HepG2 (cell line): Measurements from ENCODE around the gene VPS13D. TPM values are rescaled to one million over a fixed set of nuclear protein-coding genes. Genes with fewer than 3 reads are reported as not detected.

Experiments used
- AHDC1 ChIP-seq: sonication (generic); formaldehyde crosslinking; IDR thresholded peaks from 2 replicates; pipeline ENCODE4 v1.5.1; 2020; ENCODE audit warnings: mild to moderate bottlenecking, missing genetic modification reagents, borderline replicate concordance
- BORCS8-MEF2B ChIP-seq: sonication (generic); formaldehyde crosslinking; IDR thresholded peaks from 2 replicates; pipeline ENCODE4 v1.8.0; 2022; ENCODE audit warnings: mild to moderate bottlenecking, missing genetic modification reagents
- BRF2 ChIP-seq: sonication (generic); formaldehyde crosslinking; IDR thresholded peaks from 2 replicates; pipeline ENCODE4 v1.8.1; 2022; ENCODE audit warnings: mild to moderate bottlenecking, missing genetic modification reagents
- ELF1 ChIP-seq: sonication (generic); formaldehyde crosslinking; IDR thresholded peaks from 2 replicates; pipeline ENCODE4 v1.4.0; 2020; ENCODE audit warnings: missing genetic modification reagents
- EP300 ChIP-seq, 3 experiments: sonication (generic) in 1 of 3; formaldehyde crosslinking in 1 of 3; IDR thresholded peaks; 2 replicates each; pipeline versions ENCODE4 v1.5.1 to v1.6.1; 2011 to 2020; ENCODE audit warnings: low read depth in 2 of 3, low read length in 2 of 3, borderline replicate concordance in 1 of 3, improper control_type of control experiment in 1 of 3, mild to moderate bottlenecking in 1 of 3, missing genetic modification reagents in 1 of 3, moderate library complexity in 1 of 3
- GLMP ChIP-seq: sonication (generic); formaldehyde crosslinking; IDR thresholded peaks from 2 replicates; pipeline ENCODE4 v1.9.0; 2021; ENCODE audit warnings: missing genetic modification reagents, mild to moderate bottlenecking, borderline replicate concordance
- HNF1A ChIP-seq, 2 experiments: sonication (generic) in 1 of 2; formaldehyde crosslinking in 1 of 2; IDR thresholded peaks; 2 replicates each; pipeline versions ENCODE4 v1.4.0 to v1.6.1; 2016 to 2020; ENCODE audit warnings: borderline replicate concordance in 1 of 2, low read depth in 1 of 2, mild to moderate bottlenecking in 1 of 2, missing genetic modification reagents in 1 of 2
- MEIS1 ChIP-seq: sonication (generic); formaldehyde crosslinking; IDR thresholded peaks from 2 replicates; pipeline ENCODE4 v1.9.0; 2021; ENCODE audit warnings: mild to moderate bottlenecking, missing genetic modification reagents, moderate library complexity, borderline replicate concordance
- NBN ChIP-seq: fragments of 450-650 bp; conservative IDR thresholded peaks from 2 replicates; pipeline ENCODE4 v1.6.1; 2017
- POLR2G ChIP-seq: fragments of 200-400 bp; formaldehyde crosslinking; IDR thresholded peaks from 2 replicates; pipeline ENCODE4 v1.6.1; 2018; ENCODE audit warnings: mild to moderate bottlenecking, low read depth, low read length, moderate library complexity
- TGIF2 ChIP-seq: IDR thresholded peaks from 2 replicates; pipeline ENCODE4 v1.6.1; 2016; ENCODE audit warnings: control low read depth, missing compliant biosample characterization
- ZBTB25 ChIP-seq: IDR thresholded peaks from 2 replicates; pipeline ENCODE4 v1.6.1; 2018; ENCODE audit warnings: missing genetic modification reagents
- ZNF138 ChIP-seq: sonication (generic); formaldehyde crosslinking; IDR thresholded peaks from 2 replicates; pipeline ENCODE4 v1.5.0; 2020; ENCODE audit warnings: mild to moderate bottlenecking, low read depth, missing genetic modification reagents
- ZNF850 ChIP-seq: sonication (generic); formaldehyde crosslinking; conservative IDR thresholded peaks from 2 replicates; pipeline ENCODE4 v1.9.0; 2021; ENCODE audit warnings: mild to moderate bottlenecking, missing genetic modification reagents
- polyA plus RNA-seq, 8 experiments: library from polyadenylated mRNA; depleted of rRNA in 3 of 8; stranded (reverse) in 7 of 8; unstranded in 1 of 8; fragments of >200 nt; fragmentation: Illumina TruSeq in 4 of 8; extraction: Trizol in 4 of 8; gene quantifications; 2 replicates each; pipeline versions ENCODE4 v1.2.1 to v1.2.3, GENCODE V29; 2011 to 2016; ENCODE audit warnings: low read depth in 4 of 8, missing spikeins in 1 of 8, mixed read lengths in 1 of 8; ENCODE audit not compliant: insufficient read depth in 1 of 8
- total RNA-seq, 5 experiments: library from RNA; depleted of rRNA; stranded (reverse); fragments of >200 nt; fragmentation: Illumina TruSeq; extraction: Trizol; gene quantifications; 2 replicates each; pipeline ENCODE4 v1.2.3, GENCODE V29; 2016; ENCODE audit warnings: low read depth in 1 of 5

Gene VPS13D
- total and polyA plus RNA-seq, 2 of the 13 experiments (the other 11 are each of a cell fraction or from before 2014, with no cell fraction given) = 8.6 to 13.9 TPM

- TF ChIP-seq HNF1A (IDR thresholded peaks at IDR 0.05; ENCODE audit: low read depth) (no peak), HNF1A (CRISPR knock-in tag; IDR thresholded peaks at IDR 0.05; ENCODE audit: borderline replicate concordance) (peak; percentile 75; the same call in 1 of the 2 replicates), MEIS1 (peak; percentile 63; the same call in 1 of the 2 replicates), TGIF2 (peak; percentile 85), ZBTB25 (peak; percentile 75), GLMP (CRISPR knock-in tag) (no peak), AHDC1 (CRISPR knock-in tag) (peak; percentile 81), NBN (no peak), ZNF850 (no peak), BORCS8-MEF2B (CRISPR knock-in tag) (peak; percentile 79), BRF2 (peak; percentile 72; the same call in 1 of the 2 replicates), ELF1 (CRISPR knock-in tag) (peak; percentile 58), ZNF138 (CRISPR knock-in tag) (no peak), EP300 (IDR thresholded peaks at IDR 0.05; ENCODE audit: low read depth in 2 of 2, low read length in 2 of 2) (peak in 1 of 2 experiments; percentile 76; a peak in 2 of 4 replicates), EP300 (CRISPR knock-in tag; IDR thresholded peaks at IDR 0.05; ENCODE audit: borderline replicate concordance) (peak; percentile 87), POLR2G (peak; percentile 69)
These were observed 248.2 kb downstream of the VPS13D start (continued) for GRCh38 chr1:12477936-12478611.
